NT2/D1 (cell line): ENCODE measurements around the gene SFXN3.

Experiments
- SUZ12 ChIP-seq: IDR thresholded peaks from 2 replicates; pipeline ENCODE4 v1.6.1; 2011; ENCODE audit not compliant: insufficient read length, insufficient read depth; ENCODE audit errors: extremely low read depth
- YY1 ChIP-seq: IDR thresholded peaks from 2 replicates; pipeline ENCODE4 v1.6.1; 2011; ENCODE audit not compliant: insufficient read length, insufficient read depth
- ZNF274 ChIP-seq: IDR thresholded peaks from 2 replicates; pipeline ENCODE4 v1.6.1; 2011; ENCODE audit warnings: mild to moderate bottlenecking, low read depth, low read length

- TF ChIP-seq SUZ12, result no peak
- TF ChIP-seq YY1, result no peak
- no peak for TF ChIP-seq ZNF274
Observed at GRCh38 chr10:100982916-100983830, 47.9 kb upstream of the SFXN3 start.
